ENCODE results near the gene C20orf141.
"Not testable (repeated sequence)": the region's sequence is repeated elsewhere in the genome, so short reads cannot be mapped to it uniquely, and the experiment has no call there.

The C20orf141 gene, protein sequence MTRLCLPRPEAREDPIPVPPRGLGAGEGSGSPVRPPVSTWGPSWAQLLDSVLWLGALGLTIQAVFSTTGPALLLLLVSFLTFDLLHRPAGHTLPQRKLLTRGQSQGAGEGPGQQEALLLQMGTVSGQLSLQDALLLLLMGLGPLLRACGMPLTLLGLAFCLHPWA

DNA sequence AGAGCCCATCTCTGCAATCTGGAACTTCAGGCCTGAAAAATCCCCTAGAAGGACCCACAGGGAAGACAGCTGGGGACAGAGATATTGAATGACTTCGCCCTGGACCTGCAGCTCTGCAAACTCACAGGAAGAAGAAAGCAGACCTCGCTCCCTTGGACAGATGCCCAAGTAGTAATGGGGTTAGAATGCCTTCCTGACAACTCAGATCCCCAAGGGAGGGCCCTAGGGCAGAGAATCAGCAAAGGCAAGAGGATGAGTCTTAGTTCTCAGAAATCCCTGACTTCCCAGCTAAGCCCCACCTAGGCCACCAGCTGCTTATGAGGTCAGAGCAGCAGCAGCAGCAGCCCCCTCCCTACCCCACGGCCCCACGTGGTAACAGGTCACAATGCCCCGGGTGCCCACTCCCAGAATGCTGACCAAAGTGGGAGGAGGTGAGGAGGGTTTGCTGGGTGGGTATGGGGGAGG lies at the start of gene C20orf141:
Gene C20orf141, plus strand, starts transcription at position 401 of the 465 bp plus-strand sequence. CDS start 198 bp downstream, outside the sequence.
- Mint-ChIP-seq H3K27me3 (ENCODE audit: low read depth, poor library complexity) (peaks cover 33% of the 10 kb centered on the region), H3K9me3 (peaks cover 36% of the 10 kb centered on the region), H3K36me3 (ENCODE audit: low read depth) (peaks cover 17% of the 10 kb centered on the region), H3K4me1 (peaks cover 23% of the 10 kb centered on the region), H3K4me3 (no peak within 1 kb of the TSS), H3K27ac (peak within 1 kb of the TSS; percentile 90)
- DNase-seq, result no peak
- TF ChIP-seq, protein P1, sequence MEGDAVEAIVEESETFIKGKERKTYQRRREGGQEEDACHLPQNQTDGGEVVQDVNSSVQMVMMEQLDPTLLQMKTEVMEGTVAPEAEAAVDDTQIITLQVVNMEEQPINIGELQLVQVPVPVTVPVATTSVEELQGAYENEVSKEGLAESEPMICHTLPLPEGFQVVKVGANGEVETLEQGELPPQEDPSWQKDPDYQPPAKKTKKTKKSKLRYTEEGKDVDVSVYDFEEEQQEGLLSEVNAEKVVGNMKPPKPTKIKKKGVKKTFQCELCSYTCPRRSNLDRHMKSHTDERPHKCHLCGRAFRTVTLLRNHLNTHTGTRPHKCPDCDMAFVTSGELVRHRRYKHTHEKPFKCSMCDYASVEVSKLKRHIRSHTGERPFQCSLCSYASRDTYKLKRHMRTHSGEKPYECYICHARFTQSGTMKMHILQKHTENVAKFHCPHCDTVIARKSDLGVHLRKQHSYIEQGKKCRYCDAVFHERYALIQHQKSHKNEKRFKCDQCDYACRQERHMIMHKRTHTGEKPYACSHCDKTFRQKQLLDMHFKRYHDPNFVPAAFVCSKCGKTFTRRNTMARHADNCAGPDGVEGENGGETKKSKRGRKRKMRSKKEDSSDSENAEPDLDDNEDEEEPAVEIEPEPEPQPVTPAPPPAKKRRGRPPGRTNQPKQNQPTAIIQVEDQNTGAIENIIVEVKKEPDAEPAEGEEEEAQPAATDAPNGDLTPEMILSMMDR (IDR thresholded peaks at IDR 0.05), result no peak

DNA sequence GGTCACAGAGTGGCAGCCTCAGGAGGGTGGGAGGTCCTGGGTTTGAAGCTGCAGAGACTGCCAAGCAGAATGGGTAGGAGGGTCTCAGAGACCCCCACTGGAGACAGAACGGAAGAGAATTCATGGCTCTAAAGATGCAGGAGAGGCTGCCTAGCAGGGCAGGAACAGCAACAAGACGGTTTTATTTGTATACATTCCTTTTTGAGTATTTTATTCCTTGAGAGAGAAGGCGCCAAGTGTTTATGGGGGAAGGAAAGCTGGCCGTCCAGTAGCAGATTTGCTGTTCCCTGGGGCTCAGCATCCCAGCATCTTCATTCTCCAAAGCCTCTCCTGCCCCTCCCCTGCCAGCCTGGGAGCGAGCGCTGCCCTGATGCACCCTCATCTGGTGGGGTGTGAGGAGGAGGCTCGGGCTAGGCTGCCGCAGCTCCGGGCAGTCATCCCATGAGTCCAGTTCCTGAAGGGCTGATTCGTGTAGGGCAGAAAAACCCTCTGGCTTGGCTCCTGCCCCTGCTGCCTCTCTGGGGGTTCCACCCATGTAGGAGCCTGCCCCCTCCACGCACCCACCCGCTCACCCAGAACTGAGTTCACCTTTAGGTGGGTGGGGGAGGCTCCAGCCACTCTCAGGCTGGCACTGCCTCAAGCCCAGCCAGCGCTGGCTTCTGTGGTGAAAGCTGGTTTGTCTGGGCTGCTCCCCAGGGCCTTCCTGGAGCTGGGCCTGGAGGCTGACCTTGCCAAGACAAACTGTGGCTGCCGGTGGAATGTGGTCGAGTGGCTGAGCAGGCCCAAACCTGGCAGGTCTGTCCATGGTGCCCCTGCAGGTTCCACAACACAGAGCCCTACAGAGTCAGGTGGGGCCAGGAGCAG lies 46.8 kb upstream of the C20orf141 start:
- DNase-seq, result no peak
- Mint-ChIP-seq H3K36me3 (ENCODE audit: low read depth) (no peaks in the 10 kb centered on the region), H3K4me3 (no peak overlapping the region), H3K27ac (no peak overlapping the region), H3K27me3 (ENCODE audit: low read depth, poor library complexity) (peaks cover 43% of the 10 kb centered on the region), H3K9me3 (no peaks in the 10 kb centered on the region), H3K4me1 (peaks cover 12% of the 10 kb centered on the region)
- TF ChIP-seq, protein P1 (IDR thresholded peaks at IDR 0.05), result no peak

DNA sequence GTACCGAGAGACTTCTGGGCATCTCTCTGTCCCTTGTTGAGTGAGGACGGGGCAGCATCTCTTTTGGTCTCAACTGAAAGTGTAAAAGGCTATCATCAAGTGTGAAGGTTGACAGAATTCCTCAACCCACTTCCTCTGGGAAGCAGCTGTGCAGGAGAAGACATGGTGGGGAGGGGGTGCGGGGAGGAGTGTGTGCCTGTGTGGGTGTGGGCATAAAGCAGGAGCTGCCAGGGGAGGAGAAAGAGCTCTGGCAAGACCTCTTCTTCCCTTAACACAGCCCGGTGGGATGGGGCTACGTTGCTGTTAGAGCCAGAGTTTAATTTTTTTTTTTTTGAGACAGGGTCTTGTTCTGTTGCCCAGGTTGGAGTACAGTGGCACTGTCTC lies 46.2 kb upstream of the C20orf141 start:
- Mint-ChIP-seq H3K27ac (no peak overlapping the region), H3K36me3 (ENCODE audit: low read depth) (no peaks in the 10 kb centered on the region), H3K9me3 (no peaks in the 10 kb centered on the region), H3K27me3 (ENCODE audit: low read depth, poor library complexity) (peaks cover 43% of the 10 kb centered on the region), H3K4me3 (no peak overlapping the region), H3K4me1 (peaks cover 10% of the 10 kb centered on the region)
- DNase-seq, result no peak
- TF ChIP-seq, protein P1 (IDR thresholded peaks at IDR 0.05), result no peak

DNA sequence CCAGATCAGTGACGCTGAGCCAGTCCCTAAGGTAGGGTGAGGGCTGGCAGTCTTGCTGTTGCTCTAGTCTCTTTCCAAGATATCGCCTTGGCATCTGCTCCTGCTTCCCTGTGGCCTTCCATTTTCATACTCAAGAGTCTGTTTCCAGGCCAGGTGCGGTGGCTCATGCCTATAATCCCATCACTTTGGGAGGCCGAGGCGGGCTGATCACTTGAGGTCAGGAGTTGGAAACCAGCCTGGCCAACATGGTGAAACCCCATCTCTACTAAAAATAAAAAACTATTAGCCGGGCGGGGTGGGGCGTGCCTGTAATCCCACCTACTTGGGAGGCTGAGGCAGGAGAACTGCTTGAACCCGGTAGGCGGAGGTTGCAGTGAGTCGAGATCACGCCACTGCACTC lies 44.7 kb upstream of the C20orf141 start:
- Mint-ChIP-seq H3K4me1 (peaks cover 14% of the 10 kb centered on the region), H3K27me3 (ENCODE audit: low read depth, poor library complexity) (peaks cover 44% of the 10 kb centered on the region)
- not testable (repeated sequence) for H3K36me3 Mint-ChIP-seq (ENCODE audit: low read depth); H3K9me3 Mint-ChIP-seq; H3K4me3 Mint-ChIP-seq; H3K27ac Mint-ChIP-seq; DNase-seq

DNA sequence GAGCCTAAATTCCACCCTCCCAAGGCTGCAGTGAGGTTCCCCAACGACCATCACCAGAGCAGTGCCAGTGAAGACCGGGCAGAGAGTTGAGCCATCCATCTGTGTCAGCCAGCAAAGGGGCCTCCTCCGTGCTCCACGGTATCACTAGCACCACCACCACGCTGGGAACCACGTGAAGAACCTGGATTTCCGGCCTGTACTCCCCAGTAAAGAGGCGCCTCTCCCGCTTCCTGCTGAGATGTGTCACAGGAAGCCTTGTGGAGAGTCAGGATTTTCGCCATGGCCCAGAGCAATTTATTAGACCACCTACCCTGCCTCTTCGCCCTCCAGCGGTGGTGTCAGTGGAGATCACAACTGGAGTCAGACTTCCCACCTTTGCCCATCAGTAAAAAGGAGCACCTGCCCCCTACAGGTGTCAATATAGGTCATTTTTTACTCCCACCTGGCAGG lies 43.1 kb upstream of the C20orf141 start:
- Mint-ChIP-seq H3K9me3 (peaks cover 15% of the 10 kb centered on the region), H3K27me3 (ENCODE audit: low read depth, poor library complexity) (peaks cover 49% of the 10 kb centered on the region), H3K36me3 (ENCODE audit: low read depth) (no peaks in the 10 kb centered on the region), H3K27ac (no peak overlapping the region), H3K4me3 (no peak overlapping the region), H3K4me1 (peaks cover 15% of the 10 kb centered on the region)
- no peak for DNase-seq
- TF ChIP-seq, protein P1 (IDR thresholded peaks at IDR 0.05), result no peak

DNA sequence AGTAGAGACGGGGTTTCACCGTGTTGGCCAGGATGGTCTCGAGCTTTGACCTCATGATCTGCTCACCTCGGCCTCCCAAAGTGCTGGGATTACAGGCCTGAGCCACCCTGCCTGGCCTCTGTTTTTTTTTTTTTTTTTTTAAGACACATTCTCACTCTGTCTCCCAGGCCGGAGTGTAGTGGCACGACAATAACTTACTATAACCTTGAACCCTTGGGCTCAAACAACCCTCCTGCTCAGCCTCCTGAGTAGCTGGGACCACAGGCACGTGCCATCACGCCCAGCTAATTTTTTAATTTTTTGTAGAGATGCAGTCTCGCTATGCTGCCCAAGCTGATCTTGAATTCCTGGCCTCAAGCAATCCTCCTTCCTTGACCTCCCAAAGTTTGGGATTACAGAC lies 41.0 kb upstream of the C20orf141 start:
- DNase-seq, result no peak
- H3K27me3 Mint-ChIP-seq (ENCODE audit: low read depth, poor library complexity), result peaks cover 38% of the 10 kb centered on the region
- no peaks in the 10 kb centered on the region for H3K36me3 Mint-ChIP-seq (ENCODE audit: low read depth)
- peaks cover 28% of the 10 kb centered on the region for H3K9me3 Mint-ChIP-seq
- H3K4me1 Mint-ChIP-seq, result peaks cover 10% of the 10 kb centered on the region
- no peak overlapping the region for H3K4me3 Mint-ChIP-seq
- TF ChIP-seq, protein P1 (IDR thresholded peaks at IDR 0.05), result no peak
- H3K27ac Mint-ChIP-seq, result no peak overlapping the region
